HepG2 (cell line): ENCODE results near the gene C1QL4. TPM values are rescaled to one million over a fixed set of nuclear protein-coding genes. Genes with fewer than 3 reads are reported as not detected.

Experiments used
- ATF3 ChIP-seq: sonication (generic); formaldehyde crosslinking; IDR thresholded peaks from 2 replicates; pipeline ENCODE4 v1.4.0; 2020; ENCODE audit warnings: missing genetic modification reagents
- CEBPB ChIP-seq: IDR thresholded peaks from 2 replicates; pipeline ENCODE4 v1.6.1; 2011; ENCODE audit warnings: low read depth, low read length, improper control_type of control experiment, borderline replicate concordance
- CTCF ChIP-seq: sonication (generic); formaldehyde crosslinking; IDR thresholded peaks from 2 replicates; pipeline ENCODE4 v1.5.0; 2020; ENCODE audit warnings: mild to moderate bottlenecking, missing genetic modification reagents, moderate library complexity
- FOXP1 ChIP-seq, 2 experiments: fragments of 450-650 bp in 1 of 2; IDR thresholded peaks; 2 replicates each; pipeline ENCODE4 v1.6.1; 2017 to 2018; ENCODE audit warnings: antibody characterized with exemption in 1 of 2
- HNF4G ChIP-seq, 2 experiments: sonication (generic) in 1 of 2; formaldehyde crosslinking in 1 of 2; IDR thresholded peaks; 2 replicates each; pipeline versions ENCODE4 v1.4.0 to v1.6.1; 2011 to 2020; ENCODE audit warnings: borderline replicate concordance in 2 of 2, low read depth in 2 of 2, mild to moderate bottlenecking in 2 of 2, low read length in 1 of 2, missing genetic modification reagents in 1 of 2, moderate library complexity in 1 of 2
- JUNB ChIP-seq: sonication (generic); formaldehyde crosslinking; IDR thresholded peaks from 2 replicates; pipeline ENCODE4 v1.8.0; 2022; ENCODE audit warnings: missing genetic modification reagents, mild to moderate bottlenecking, borderline replicate concordance
- PATZ1 ChIP-seq: sonication (generic); formaldehyde crosslinking; IDR thresholded peaks from 2 replicates; pipeline ENCODE4 v1.4.0; 2020; ENCODE audit warnings: missing genetic modification reagents
- PAXIP1 ChIP-seq: sonication (generic); formaldehyde crosslinking; conservative IDR thresholded peaks from 2 replicates; pipeline ENCODE4 v1.4.0; 2020; ENCODE audit warnings: mild to moderate bottlenecking, missing genetic modification reagents, moderate library complexity
- PCBP2 ChIP-seq: fragments of 200-400 bp; formaldehyde crosslinking; optimal IDR thresholded peaks from 2 replicates; pipeline ENCODE3; 2018; ENCODE audit warnings: low read length, low read depth; ENCODE audit not compliant: poor library complexity, severe bottlenecking
- PHF21A ChIP-seq: sonication (generic); formaldehyde crosslinking; IDR thresholded peaks from 2 replicates; pipeline ENCODE4 v1.5.0; 2020; ENCODE audit warnings: mild to moderate bottlenecking, missing genetic modification reagents
- REXO4 ChIP-seq: sonication (generic); formaldehyde crosslinking; IDR thresholded peaks from 2 replicates; pipeline ENCODE4 v1.8.0; 2022; ENCODE audit warnings: missing genetic modification reagents, mild to moderate bottlenecking, borderline replicate concordance
- SKI ChIP-seq: fragments of 450-650 bp; IDR thresholded peaks from one replicate; pipeline ENCODE4 v1.6.1; 2018; ENCODE audit warnings: mild to moderate bottlenecking; ENCODE audit not compliant: partially characterized antibody
- ZEB1 ChIP-seq: IDR thresholded peaks from 2 replicates; pipeline ENCODE4 v1.6.1; 2012; ENCODE audit warnings: mild to moderate bottlenecking, low read depth, inconsistent platforms; ENCODE audit not compliant: insufficient replicate concordance
- ZFP37 ChIP-seq: sonication (generic); formaldehyde crosslinking; IDR thresholded peaks from 2 replicates; pipeline ENCODE4 v1.4.0; 2020; ENCODE audit warnings: missing genetic modification reagents, borderline replicate concordance
- ZFP41 ChIP-seq: sonication (generic); formaldehyde crosslinking; IDR thresholded peaks from 2 replicates; pipeline ENCODE4 v1.4.0; 2020; ENCODE audit warnings: mild to moderate bottlenecking, missing genetic modification reagents, borderline replicate concordance
- ZFY ChIP-seq: sonication (generic); formaldehyde crosslinking; IDR thresholded peaks from 2 replicates; pipeline ENCODE4 v1.4.0; 2020; ENCODE audit warnings: missing genetic modification reagents
- ZFYVE20 ChIP-seq: sonication (generic); formaldehyde crosslinking; IDR thresholded peaks from 2 replicates; pipeline ENCODE4 v1.8.0; 2023; ENCODE audit warnings: low read depth, mild to moderate bottlenecking, moderate library complexity, missing genetic modification reagents, borderline replicate concordance
- ZNF552 ChIP-seq: sonication (generic); formaldehyde crosslinking; IDR thresholded peaks from 2 replicates; pipeline ENCODE4 v1.9.0; 2022; ENCODE audit warnings: missing genetic modification reagents, mild to moderate bottlenecking, borderline replicate concordance
- ZNF83 ChIP-seq: sonication (generic); formaldehyde crosslinking; IDR thresholded peaks from 2 replicates; pipeline ENCODE4 v1.4.0; 2020; ENCODE audit warnings: missing genetic modification reagents, mild to moderate bottlenecking, borderline replicate concordance
- ZNF879 ChIP-seq: sonication (generic); formaldehyde crosslinking; IDR thresholded peaks from 2 replicates; pipeline ENCODE4 v1.8.1; 2023; ENCODE audit warnings: missing genetic modification reagents
- polyA plus RNA-seq, 8 experiments: library from polyadenylated mRNA; depleted of rRNA in 3 of 8; stranded (reverse) in 7 of 8; unstranded in 1 of 8; fragments of >200 nt; fragmentation: Illumina TruSeq in 4 of 8; extraction: Trizol in 4 of 8; gene quantifications; 2 replicates each; pipeline versions ENCODE4 v1.2.1 to v1.2.3, GENCODE V29; 2011 to 2016; ENCODE audit warnings: low read depth in 4 of 8, missing spikeins in 1 of 8, mixed read lengths in 1 of 8; ENCODE audit not compliant: insufficient read depth in 1 of 8
- total RNA-seq, 5 experiments: library from RNA; depleted of rRNA; stranded (reverse); fragments of >200 nt; fragmentation: Illumina TruSeq; extraction: Trizol; gene quantifications; 2 replicates each; pipeline ENCODE4 v1.2.3, GENCODE V29; 2016; ENCODE audit warnings: low read depth in 1 of 5

Gene C1QL4
- total and polyA plus RNA-seq, 2 of the 13 experiments (the other 11 are each of a cell fraction or from before 2014, with no cell fraction given) = 0.03 TPM; not detected in 1

GRCh38 chr12:49347311-49348193, 10.6 kb upstream of the C1QL4 start (continued):
- 0 out of 2 replicates have a peak, but pooled peaks have one; percentile 71 for TF ChIP-seq ZFP41 (CRISPR knock-in tag)
- no peak for TF ChIP-seq ATF3 (CRISPR knock-in tag)
- peak; percentile 97 for TF ChIP-seq PHF21A (CRISPR knock-in tag)
- peak; percentile 97 for TF ChIP-seq ZFP37 (CRISPR knock-in tag)
- TF ChIP-seq PATZ1 (CRISPR knock-in tag) = peak; percentile 99
- peak; percentile 23 for TF ChIP-seq ZEB1
- peak; percentile 58; the same call in 1 of the 2 replicates for TF ChIP-seq ZNF83
- peak; percentile 97 for TF ChIP-seq CTCF
- peak; percentile 78 for TF ChIP-seq ZFY (CRISPR knock-in tag)
- TF ChIP-seq REXO4 (CRISPR knock-in tag) = no peak
- TF ChIP-seq PAXIP1 (CRISPR knock-in tag) = peak; percentile 89
- TF ChIP-seq HNF4G (IDR thresholded peaks at IDR 0.05; ENCODE audit: borderline replicate concordance, low read depth, low read length) = peak; percentile 89
- TF ChIP-seq HNF4G (CRISPR knock-in tag; IDR thresholded peaks at IDR 0.05; ENCODE audit: borderline replicate concordance, low read depth) = peak; percentile 95
- no peak; the same call in 1 of the 2 replicates for TF ChIP-seq CEBPB
- peak; percentile 82 for TF ChIP-seq SKI
- no peak for TF ChIP-seq ZNF879 (CRISPR knock-in tag)
- no peak for TF ChIP-seq ZFYVE20 (CRISPR knock-in tag)
- TF ChIP-seq JUNB (CRISPR knock-in tag) = no peak
- no peak for TF ChIP-seq FOXP1 (IDR thresholded peaks at IDR 0.05)
- TF ChIP-seq FOXP1 (CRISPR knock-in tag; IDR thresholded peaks at IDR 0.05) = 0 out of 2 replicates have a peak, but pooled peaks have one; percentile 13
- TF ChIP-seq PCBP2 = no peak
- TF ChIP-seq ZNF552 = no peak; the same call in 1 of the 2 replicates
